Peyer's patch (tissue), 4 donors: ENCODE results near the gene NFE2L2. TPM values are rescaled to one million over a fixed set of nuclear protein-coding genes. Genes with fewer than 3 reads are reported as not detected.
A peak's percentile ranks its signal among the peaks of the same experiment; 100 is the strongest.

Source experiments
- DNase-seq, 3 donors: peaks; one replicate each; pipeline ENCODE4 v3.0.0-alpha.2; 2017 to 2019
- H3K27ac ChIP-seq, 4 donors: fragments of 200-600 bp; sonication (generic); one replicate each; pipeline ENCODE4 v1.5.1; 2016 to 2019
- H3K27me3 ChIP-seq, 2 donors: fragments of 200-600 bp; sonication (generic); one replicate each; pipeline ENCODE4 v1.5.1; 2019
- H3K36me3 ChIP-seq, 3 donors: fragments of 200-600 bp; sonication (generic); one replicate each; pipeline ENCODE4 v1.5.1; 2016 to 2019
- H3K4me1 ChIP-seq, 4 donors: fragments of 200-600 bp; sonication (generic); one replicate each; pipeline ENCODE4 v1.5.1; 2016 to 2019
- H3K4me3 ChIP-seq, 4 donors: fragments of 200-600 bp; sonication (generic); 1 replicate in 3 of 4; 2 replicates in 1 of 4; pipeline ENCODE4 v1.5.1; 2016 to 2019; ENCODE audit warnings: mild to moderate bottlenecking in 1 of 4
- H3K9me3 ChIP-seq, 4 donors: fragments of 200-600 bp; sonication (generic); one replicate each; pipeline ENCODE4 v1.5.1; 2016 to 2019; ENCODE audit warnings: mild to moderate bottlenecking in 1 of 4
- POLR2A ChIP-seq, 2 donors: fragments of 450-650 bp; IDR thresholded peaks; one replicate each; pipeline ENCODE4 v1.5.1; 2017; ENCODE audit warnings: antibody characterized with exemption in 2 of 2, mild to moderate bottlenecking in 2 of 2, moderate library complexity in 2 of 2
- total RNA-seq, 4 donors: library from RNA; depleted of rRNA; stranded (reverse); fragments of >200 nt; gene quantifications; one replicate each; pipeline ENCODE4 v1.1.0, GENCODE V29; 2016
- TF ChIP-seq, protein P1 (sequence below), 6 experiments: fragments of 450-650 bp in 4 of 6; fragments of 200-600 bp in 2 of 6; sonication (generic) in 1 of 6; IDR thresholded peaks; one replicate each; pipeline ENCODE4 v1.5.1; 2017 to 2019; ENCODE audit warnings: antibody characterized with exemption in 6 of 6, mild to moderate bottlenecking in 3 of 6, moderate library complexity in 1 of 6

The NFE2L2 gene
- total RNA-seq, 4 donors from 2014 or later, result 85.3 to 162 (median 108) TPM

DNA sequence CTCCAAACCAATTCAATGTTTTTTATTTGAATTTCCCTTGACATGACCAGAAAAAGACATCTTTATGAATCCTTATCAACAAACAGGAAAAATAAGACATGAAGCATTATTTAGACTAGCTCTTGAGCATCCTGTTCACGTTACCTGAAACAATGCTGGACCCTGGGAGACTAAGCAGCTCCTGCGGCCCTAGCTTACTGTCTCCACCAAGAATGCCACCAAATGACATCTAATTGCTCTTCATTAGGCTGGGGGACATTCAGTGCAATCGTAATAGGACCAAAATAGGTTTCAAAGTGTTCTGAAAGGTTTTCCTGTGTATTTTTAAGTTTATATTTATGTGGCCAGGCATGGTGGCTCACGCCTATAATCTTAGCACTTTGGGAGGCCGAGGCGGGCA, 25.5 kb downstream of the NFE2L2 start:
- Histone ChIP-seq H3K4me3 (no peak overlapping the region), H3K36me3 (no peaks in the 10 kb centered on the region), H3K4me1 (peaks cover 10 to 69% (median 30%) of the 10 kb centered on the region in 4 donors), H3K27ac (peak overlapping the region in 3 of 4 donors; percentile 43 to 82 (median 47)), H3K9me3 (no peaks in the 10 kb centered on the region), H3K27me3 (no peaks in the 10 kb centered on the region)
- no peak for DNase-seq
- TF ChIP-seq, protein P1, sequence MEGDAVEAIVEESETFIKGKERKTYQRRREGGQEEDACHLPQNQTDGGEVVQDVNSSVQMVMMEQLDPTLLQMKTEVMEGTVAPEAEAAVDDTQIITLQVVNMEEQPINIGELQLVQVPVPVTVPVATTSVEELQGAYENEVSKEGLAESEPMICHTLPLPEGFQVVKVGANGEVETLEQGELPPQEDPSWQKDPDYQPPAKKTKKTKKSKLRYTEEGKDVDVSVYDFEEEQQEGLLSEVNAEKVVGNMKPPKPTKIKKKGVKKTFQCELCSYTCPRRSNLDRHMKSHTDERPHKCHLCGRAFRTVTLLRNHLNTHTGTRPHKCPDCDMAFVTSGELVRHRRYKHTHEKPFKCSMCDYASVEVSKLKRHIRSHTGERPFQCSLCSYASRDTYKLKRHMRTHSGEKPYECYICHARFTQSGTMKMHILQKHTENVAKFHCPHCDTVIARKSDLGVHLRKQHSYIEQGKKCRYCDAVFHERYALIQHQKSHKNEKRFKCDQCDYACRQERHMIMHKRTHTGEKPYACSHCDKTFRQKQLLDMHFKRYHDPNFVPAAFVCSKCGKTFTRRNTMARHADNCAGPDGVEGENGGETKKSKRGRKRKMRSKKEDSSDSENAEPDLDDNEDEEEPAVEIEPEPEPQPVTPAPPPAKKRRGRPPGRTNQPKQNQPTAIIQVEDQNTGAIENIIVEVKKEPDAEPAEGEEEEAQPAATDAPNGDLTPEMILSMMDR (IDR thresholded peaks at IDR 0.05), result no peak
- TF ChIP-seq POLR2A (IDR thresholded peaks at IDR 0.05), result no peak

DNA sequence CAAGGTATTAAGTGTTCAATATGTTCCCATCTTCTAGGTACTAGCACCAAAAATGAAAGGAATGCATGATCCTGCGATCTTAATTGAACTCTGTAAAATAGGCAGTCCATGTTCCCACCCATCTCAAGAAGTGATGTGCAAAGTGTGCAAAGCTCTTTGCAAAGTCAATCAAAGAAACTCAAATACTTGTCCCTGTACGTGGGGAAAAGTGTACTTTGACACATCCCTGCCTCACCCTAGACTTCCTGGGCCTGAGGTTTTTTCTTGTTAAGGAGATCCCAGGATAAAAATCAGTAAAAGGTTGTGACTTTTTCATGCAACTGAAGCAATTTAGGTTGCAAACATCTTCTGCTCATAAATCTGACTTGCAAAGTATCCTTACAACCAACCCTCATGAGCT, 26.6 kb downstream of the NFE2L2 start:
- TF ChIP-seq POLR2A (IDR thresholded peaks at IDR 0.05), result no peak
- TF ChIP-seq, protein P1 (IDR thresholded peaks at IDR 0.05), result no peak
- H3K4me1 ChIP-seq, result peaks cover 4 to 58% (median 24%) of the 10 kb centered on the region in 4 donors
- H3K27ac ChIP-seq, result peak overlapping the region in 2 of 4 donors; percentile 20 to 43
- peaks cover 0 to 10% (median 0%) of the 10 kb centered on the region in 3 donors for H3K36me3 ChIP-seq
- no peak for DNase-seq
- no peaks in the 10 kb centered on the region for H3K9me3 ChIP-seq
- H3K4me3 ChIP-seq, result no peak overlapping the region
- no peaks in the 10 kb centered on the region for H3K27me3 ChIP-seq

DNA sequence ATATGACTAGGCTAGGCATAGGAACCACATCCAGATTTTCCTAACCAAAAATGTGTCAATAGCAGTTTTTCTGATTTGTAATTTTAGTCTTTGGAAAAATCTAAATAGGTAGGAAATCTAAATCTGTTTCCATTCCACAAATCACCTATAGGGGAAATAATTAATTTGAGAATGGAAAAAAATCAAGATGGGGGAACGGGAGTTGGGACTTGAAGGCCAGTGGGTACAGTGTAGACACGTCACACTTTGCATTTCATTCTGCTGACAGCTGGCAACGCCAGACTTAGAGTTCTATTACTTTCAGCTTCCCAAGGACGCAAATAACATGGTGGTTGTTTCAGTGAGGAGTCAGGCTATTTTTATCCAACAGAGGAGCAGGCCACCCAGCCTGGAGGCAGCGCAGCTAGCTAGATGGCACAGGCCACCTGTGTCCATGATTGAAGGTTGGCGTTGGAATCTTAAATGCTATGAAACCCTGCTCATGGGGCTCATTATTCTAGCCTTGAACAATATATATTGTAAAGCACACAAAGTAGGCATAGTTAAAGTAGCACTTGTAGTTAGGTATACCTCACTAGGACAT, 28.6 kb downstream of the NFE2L2 start:
- Histone ChIP-seq H3K4me1 (peaks cover 0 to 54% (median 10%) of the 10 kb centered on the region in 4 donors), H3K27me3 (no peaks in the 10 kb centered on the region), H3K4me3 (no peak overlapping the region), H3K9me3 (no peaks in the 10 kb centered on the region), H3K27ac (no peak overlapping the region), H3K36me3 (peaks cover 0 to 30% (median 0%) of the 10 kb centered on the region in 3 donors)
- no peak for DNase-seq
- TF ChIP-seq, protein P1 (IDR thresholded peaks at IDR 0.05), result no peak
- no peak for TF ChIP-seq POLR2A (IDR thresholded peaks at IDR 0.05)

DNA sequence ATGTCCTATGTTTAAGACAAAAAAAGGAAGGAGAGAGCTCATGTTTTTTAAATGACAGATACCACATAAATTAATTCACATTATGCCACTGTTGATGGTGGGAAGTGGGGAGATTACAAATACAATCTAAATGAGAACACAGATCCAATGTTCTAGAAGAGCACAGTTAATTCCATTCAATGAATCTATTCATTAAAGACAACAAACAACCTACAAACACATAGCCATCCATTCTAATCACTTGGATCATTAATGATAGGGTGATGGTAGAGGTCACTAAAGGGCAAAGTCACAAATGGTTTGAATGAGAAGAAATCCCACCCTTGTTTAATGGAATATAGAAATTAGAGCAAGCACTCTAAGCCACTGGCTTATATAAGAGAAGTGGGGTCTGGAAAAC, 30.3 kb downstream of the NFE2L2 start:
- no peak overlapping the region for H3K4me3 ChIP-seq
- H3K27me3 ChIP-seq, result no peaks in the 10 kb centered on the region
- peaks cover 0 to 42% (median 0%) of the 10 kb centered on the region in 3 donors for H3K36me3 ChIP-seq
- TF ChIP-seq, protein P1 (IDR thresholded peaks at IDR 0.05), result no peak
- no peak for TF ChIP-seq POLR2A (IDR thresholded peaks at IDR 0.05)
- peaks cover 0 to 37% (median 2%) of the 10 kb centered on the region in 4 donors for H3K4me1 ChIP-seq
- no peak overlapping the region for H3K27ac ChIP-seq
- H3K9me3 ChIP-seq, result no peaks in the 10 kb centered on the region
- DNase-seq, result no peak

DNA sequence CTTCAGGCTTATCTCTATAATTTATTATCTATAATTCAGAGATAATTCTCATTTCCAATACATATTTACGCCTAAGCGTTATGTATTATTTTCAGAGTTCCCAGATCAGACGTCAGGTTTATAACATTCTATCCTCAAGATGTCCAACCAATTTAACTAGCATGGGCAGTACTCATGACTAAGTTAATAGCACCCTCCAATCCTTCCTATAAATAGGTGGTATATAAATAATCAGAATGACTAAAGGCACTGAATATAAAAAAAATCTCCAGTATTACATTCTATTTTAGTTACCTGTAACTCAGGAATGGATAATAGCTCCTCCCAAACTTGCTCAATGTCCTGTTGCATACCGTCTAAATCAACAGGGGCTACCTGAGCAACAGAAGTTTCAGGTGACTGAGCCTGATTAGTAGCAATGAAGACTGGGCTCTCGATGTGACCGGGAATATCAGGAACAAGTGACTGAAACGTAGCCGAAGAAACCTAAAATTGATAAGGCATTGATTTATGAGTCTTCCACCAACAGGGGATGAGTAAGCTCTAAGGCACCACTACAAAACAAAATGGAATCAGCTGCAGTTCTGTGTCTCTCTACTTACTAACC, 32.3 kb downstream of the NFE2L2 start:
- Histone ChIP-seq H3K4me3 (no peak overlapping the region), H3K4me1 (peaks cover 0 to 16% (median 0%) of the 10 kb centered on the region in 4 donors), H3K27ac (no peak overlapping the region), H3K27me3 (no peaks in the 10 kb centered on the region), H3K9me3 (no peaks in the 10 kb centered on the region), H3K36me3 (peaks cover 0 to 44% (median 0%) of the 10 kb centered on the region in 3 donors)
- DNase-seq, result no peak
- TF ChIP-seq, protein P1 (IDR thresholded peaks at IDR 0.05), result no peak
- TF ChIP-seq POLR2A (IDR thresholded peaks at IDR 0.05), result no peak
